Spleen (tissue), 7 donors: ENCODE data around the gene PROSER3.

Source experiments
- CTCF ChIP-seq, 11 experiments: fragments of 200-600 bp in 7 of 11; fragments of 450-650 bp in 4 of 11; sonication (generic) in 4 of 11; IDR thresholded peaks in 8 of 11; conservative IDR thresholded peaks in 3 of 11; 1 replicate in 7 of 11; 2 replicates in 4 of 11; pipeline versions ENCODE4 v1.4.0 to v1.8.0; 2016 to 2021; ENCODE audit warnings: antibody characterized with exemption in 11 of 11, inconsistent platforms in 4 of 11, mild to moderate bottlenecking in 1 of 11
- POLR2A ChIP-seq, 3 donors: fragments of 450-650 bp; IDR thresholded peaks; one replicate each; pipeline ENCODE4 v1.5.1; 2017; ENCODE audit warnings: antibody characterized with exemption in 3 of 3, mild to moderate bottlenecking in 1 of 3
- POLR2AphosphoS5 ChIP-seq, 3 donors: sonication (generic); formaldehyde crosslinking; IDR thresholded peaks; one replicate each; pipeline ENCODE4 v1.5.1; 2017; ENCODE audit warnings: antibody characterized with exemption in 3 of 3
- donor health status: DM: no; HTN: no; CAD: no; lungs with moderate emphysema.
- donor health status: DM: no; HTN: no; CAD: no.
- donor health status: DM: no; HTN: no; CAD: no.

- TF ChIP-seq CTCF (IDR thresholded peaks at IDR 0.05 in 8 of 11, conservative IDR thresholded peaks at IDR 0.05 in 3 of 11) = peak in 6 of 11 experiments; percentile 8 to 53 (median 21)
- TF ChIP-seq POLR2A (IDR thresholded peaks at IDR 0.05) = peak in 1 of 3 donors; percentile 62
- TF ChIP-seq POLR2AphosphoS5 (IDR thresholded peaks at IDR 0.05) = peak; percentile 73 to 87 (median 84)
Observed at GRCh38 chr19:35745328-35746086, 12.5 kb upstream of the PROSER3 start, which contains the start of the genes PSENEN and U2AF1L4.
